A673 (cell line): ENCODE results near the gene PPP1R12A. TPM values are rescaled to one million over a fixed set of nuclear protein-coding genes. Genes with fewer than 3 reads are reported as not detected.

Source experiments
- BruUV-seq: library from RNA; stranded (reverse); fragments of 400-500 nt; replicated peaks from 2 replicates; lab custom pipeline; 2021; lab: Mats Ljungman, UMichigan
- CTCF ChIA-PET: fragments of 300-600 bp; sonication (Branson Sonifier 250); formaldehyde crosslinking; loops from one replicate; lab custom pipeline; 2022; ENCODE audit warnings: antibody characterized with exemption; lab: Charles Lee
- POLR2A ChIA-PET: fragments of 300-600 bp; sonication (Branson Sonifier 250); formaldehyde crosslinking; loops from one replicate; lab custom pipeline; 2022; ENCODE audit warnings: antibody characterized with exemption; ENCODE audit not compliant: low non-redundant PET; lab: Charles Lee
- DNase-seq: peaks from one replicate; pipeline ENCODE4 v3.0.0-alpha.2; 2015; ENCODE audit warnings: low spot score
- H3K27ac ChIP-seq: fragments of 200-600 bp; sonication (generic); 2 replicates; pipeline ENCODE4 v1.5.1; 2016; ENCODE audit warnings: mixed run types, low read depth, mild to moderate bottlenecking, mixed read lengths, antibody characterized with exemption, low read length; ENCODE audit not compliant: poor library complexity, severe bottlenecking
- H3K27me3 ChIP-seq: fragments of 200-600 bp; sonication (generic); replicated peaks from 2 replicates; pipeline ENCODE4 v1.6.1; 2017; ENCODE audit warnings: mixed run types, low read depth, mild to moderate bottlenecking, mixed read lengths, antibody characterized with exemption, low read length; ENCODE audit not compliant: insufficient read depth, poor library complexity
- H3K36me3 ChIP-seq: fragments of 200-600 bp; sonication (generic); 2 replicates; pipeline ENCODE4 v1.6.1; 2016; ENCODE audit warnings: mixed run types, mild to moderate bottlenecking, mixed read lengths, antibody characterized with exemption, low read length; ENCODE audit not compliant: insufficient read depth, poor library complexity, severe bottlenecking
- H3K4me1 ChIP-seq: fragments of 200-600 bp; sonication (generic); 2 replicates; pipeline ENCODE4 v1.6.1; 2017; ENCODE audit warnings: mixed run types, mild to moderate bottlenecking, mixed read lengths, antibody characterized with exemption, low read length; ENCODE audit not compliant: insufficient read depth, poor library complexity, severe bottlenecking
- H3K4me3 ChIP-seq: fragments of 200-600 bp; sonication (generic); 2 replicates; pipeline ENCODE4 v1.5.1; 2016; ENCODE audit warnings: low read depth, mixed run types, mild to moderate bottlenecking, mixed read lengths, low read length; ENCODE audit not compliant: poor library complexity, severe bottlenecking
- H3K9me3 ChIP-seq: fragments of 200-600 bp; sonication (generic); 2 replicates; pipeline ENCODE4 v1.6.1; 2016; ENCODE audit warnings: mixed run types, low read depth, mild to moderate bottlenecking, mixed read lengths, antibody characterized with exemption, low read length; ENCODE audit not compliant: poor library complexity, severe bottlenecking
- CTCF ChIP-seq: fragments of 300-800, 200-600 bp; sonication (generic); conservative IDR thresholded peaks from 2 replicates; pipeline ENCODE4 v1.5.1; 2017; ENCODE audit warnings: low read depth, mild to moderate bottlenecking, antibody characterized with exemption, low read length, moderate library complexity, mixed read lengths
- EZH2 ChIP-seq: fragments of 200-600 bp; sonication (generic); IDR thresholded peaks from 2 replicates; pipeline ENCODE4 v1.6.1; 2017; ENCODE audit warnings: borderline replicate concordance, low read depth, mild to moderate bottlenecking, mixed read lengths, antibody characterized with exemption, low read length; ENCODE audit not compliant: poor library complexity, severe bottlenecking
- intact Hi-C: fragments of 100-400 bp; cut with micrococcal nuclease; formaldehyde crosslinking; loops from one replicate; pipeline ENCODE4 v1.10.0; 2022; ENCODE audit not compliant: unreplicated experiment
- total RNA-seq: library from RNA; stranded (reverse); gene quantifications from 2 replicates; pipeline ENCODE4 v1.2.3, GENCODE V29; 2021

The PPP1R12A gene
- total RNA-seq, 1 experiment from 2014 or later, result 80.8 TPM

- Histone ChIP-seq H3K27ac (no peak overlapping the region), H3K27me3 (no peaks in the 10 kb centered on the region), H3K4me1 (no peaks in the 10 kb centered on the region), H3K4me3 (no peak overlapping the region), H3K36me3 (no peaks in the 10 kb centered on the region), H3K9me3 (no peaks in the 10 kb centered on the region)
- TF ChIP-seq EZH2 (no peak), CTCF (no peak)
- BruUV-seq, result no TSS peak
- ChIA-PET CTCF (no interaction called here), POLR2A (no interaction called here)
- no peak for DNase-seq
- intact Hi-C loops, result no loop called here
Observed at GRCh38 chr12:79769189-79769859, 165.6 kb downstream of the PPP1R12A start.

- no peaks in the 10 kb centered on the region for H3K36me3 ChIP-seq
- no peaks in the 10 kb centered on the region for H3K9me3 ChIP-seq
- DNase-seq, result no peak
- no peak overlapping the region for H3K4me3 ChIP-seq
- no peaks in the 10 kb centered on the region for H3K4me1 ChIP-seq
- BruUV-seq, result no TSS peak
- CTCF ChIA-PET, result no interaction called here
- no peaks in the 10 kb centered on the region for H3K27me3 ChIP-seq
- TF ChIP-seq EZH2 (no peak), CTCF (no peak)
- no peak overlapping the region for H3K27ac ChIP-seq
- intact Hi-C loops, result no loop called here
- POLR2A ChIA-PET, result no interaction called here
Observed at GRCh38 chr12:79766705-79767464, 168.0 kb downstream of the PPP1R12A start.

GRCh38 chr12:79765157-79765556 lies 169.7 kb downstream of the PPP1R12A start:
- no peak for DNase-seq
- Histone ChIP-seq H3K27ac (no peak overlapping the region), H3K27me3 (no peaks in the 10 kb centered on the region), H3K36me3 (no peaks in the 10 kb centered on the region), H3K4me1 (no peaks in the 10 kb centered on the region), H3K9me3 (no peaks in the 10 kb centered on the region), H3K4me3 (no peak overlapping the region)
- intact Hi-C loops, result no loop called here
- POLR2A ChIA-PET, result no interaction called here
- no TSS peak for BruUV-seq
- no peak for TF ChIP-seq EZH2
- TF ChIP-seq CTCF, result no peak
- CTCF ChIA-PET, result no interaction called here
